IPS-NIHi7 (cell line): ENCODE measurements around the gene ZKSCAN4.

Source experiments
- DNase-seq: peaks from one replicate; pipeline ENCODE4 v3.0.0; 2012; ENCODE audit warnings: mixed read lengths; ENCODE audit errors: extremely low spot score

ZKSCAN4 gene

DNA sequence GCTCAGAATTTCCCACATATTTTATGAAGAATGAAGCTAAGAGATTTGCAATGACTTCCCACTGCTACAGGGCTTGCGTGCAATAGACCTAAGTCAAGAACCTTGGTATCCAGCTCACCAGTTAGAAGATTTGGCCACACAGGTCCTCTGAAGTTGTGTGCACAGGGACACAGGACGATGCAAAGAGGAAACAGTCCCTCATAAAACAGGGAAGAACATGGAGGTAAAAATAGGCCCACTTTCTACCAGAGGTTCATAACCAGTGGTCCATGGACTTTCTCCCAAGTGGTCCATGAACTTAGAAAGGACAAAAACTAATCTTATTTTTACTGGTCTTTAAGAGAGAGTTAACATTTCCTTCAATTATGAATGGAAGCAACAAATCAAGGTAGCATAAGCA, 1.3 kb downstream of the ZKSCAN4 start:
- DNase-seq = no peak

DNA sequence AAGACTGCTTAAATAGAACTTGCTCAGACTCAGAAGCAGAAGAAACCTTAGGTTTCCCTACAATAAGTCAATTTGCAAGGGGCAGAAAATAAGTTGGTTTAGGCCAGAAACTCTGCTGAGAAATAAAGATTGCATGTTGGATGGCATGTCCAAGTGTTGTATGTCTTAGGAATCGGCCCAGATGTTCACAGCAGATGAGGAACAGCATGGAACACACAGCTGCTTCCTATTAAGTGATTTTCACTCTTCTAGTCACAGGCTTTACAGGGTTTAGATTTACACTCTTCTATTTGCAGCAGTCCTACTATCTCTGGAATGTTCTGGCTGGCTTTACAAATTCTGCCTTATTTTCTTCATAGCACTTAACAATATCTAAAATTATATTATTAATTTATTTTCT, 3.2 kb downstream of the ZKSCAN4 start:
- DNase-seq = no peak

DNA sequence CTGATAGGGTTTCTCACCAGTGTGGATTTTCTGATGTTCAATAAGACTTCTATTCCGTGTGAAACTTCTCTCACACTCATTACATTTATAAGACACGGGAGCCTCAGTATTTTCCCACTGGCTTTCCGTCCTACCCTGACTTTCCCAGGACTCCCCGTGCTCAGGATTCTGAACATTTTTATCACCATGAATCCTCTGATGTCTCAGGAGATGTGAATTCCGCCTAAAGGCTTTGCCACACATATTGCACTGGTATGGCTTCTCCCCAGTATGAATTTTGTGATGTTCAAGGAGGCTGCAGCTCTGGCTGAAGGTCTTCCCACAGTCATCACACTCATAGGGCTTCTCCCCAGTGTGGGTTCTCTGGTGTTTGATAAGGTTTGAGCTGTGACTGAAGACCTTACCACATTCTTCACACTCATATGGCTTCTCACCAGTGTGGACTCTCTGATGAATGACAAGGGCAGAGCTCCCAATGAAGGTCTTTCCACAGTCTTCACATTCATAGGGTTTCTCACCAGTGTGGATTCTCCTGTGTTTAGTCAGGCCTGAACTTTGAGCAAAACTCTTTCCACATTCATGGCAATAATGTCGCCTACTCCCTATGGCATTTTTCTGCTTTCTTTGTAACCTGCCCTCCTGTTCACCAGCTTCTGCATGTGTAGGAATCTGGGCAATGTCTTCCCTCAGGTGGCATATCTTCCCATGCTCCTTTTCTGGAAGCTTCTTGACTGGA, 6.7 kb downstream of the ZKSCAN4 start:
- no peak for DNase-seq

DNA sequence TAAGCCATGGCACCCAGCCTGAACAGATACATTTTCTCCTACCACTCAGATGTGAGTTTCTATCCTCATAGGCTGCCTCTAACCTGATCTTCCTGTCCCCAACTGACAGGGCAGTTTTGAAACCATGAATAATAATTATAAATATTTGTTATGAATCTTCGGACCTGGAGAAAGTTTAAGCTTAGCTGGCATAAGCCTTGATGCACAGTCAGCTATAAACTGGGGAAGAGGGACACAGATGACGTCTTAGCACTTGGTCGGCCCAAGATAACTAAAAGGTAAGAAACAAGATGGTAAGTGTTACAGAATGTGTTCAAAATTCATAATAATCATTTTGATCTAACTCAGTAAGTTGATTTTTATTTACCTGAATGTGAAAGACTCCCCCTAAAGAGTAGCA, 8.1 kb downstream of the ZKSCAN4 start:
- no peak for DNase-seq

DNA sequence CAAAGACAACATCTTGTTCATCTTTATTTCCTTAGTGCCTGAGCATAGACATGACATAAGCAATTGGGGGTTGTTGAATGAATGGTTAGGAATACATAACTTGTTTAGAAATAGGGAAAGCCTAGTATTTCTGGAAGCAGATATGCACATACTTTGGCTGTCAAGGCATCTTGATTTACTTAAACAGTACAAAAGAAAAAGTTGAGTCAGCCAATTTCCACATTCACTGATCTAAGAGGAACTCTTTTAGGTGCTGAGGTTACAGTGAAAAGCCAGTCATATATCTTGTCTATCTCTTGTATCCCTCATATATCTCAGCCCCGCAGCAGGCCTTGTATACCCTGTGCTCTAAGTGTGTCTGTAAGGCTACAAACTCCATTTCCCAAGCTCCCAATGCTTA, 11.6 kb downstream of the ZKSCAN4 start:
- no peak for DNase-seq

DNA sequence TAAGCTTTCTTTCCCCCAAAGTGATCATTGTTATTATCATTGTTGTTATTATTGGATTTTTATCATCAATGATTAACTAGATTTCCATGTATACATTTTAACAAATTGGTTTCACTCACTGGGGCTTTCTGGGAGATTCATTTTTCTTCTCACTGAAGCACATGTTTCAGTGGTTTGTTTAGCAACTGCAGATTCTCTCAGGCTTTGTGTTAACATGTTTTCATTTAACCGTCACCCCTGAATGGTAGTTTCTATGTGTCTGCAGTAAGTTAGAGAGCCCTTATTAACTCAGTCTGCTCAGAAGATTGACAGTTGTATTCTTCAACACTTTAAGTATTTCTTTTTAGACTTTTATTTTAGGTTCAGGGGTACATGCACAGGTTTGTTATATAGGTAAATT, 12.4 kb downstream of the ZKSCAN4 start:
- no peak for DNase-seq

DNA sequence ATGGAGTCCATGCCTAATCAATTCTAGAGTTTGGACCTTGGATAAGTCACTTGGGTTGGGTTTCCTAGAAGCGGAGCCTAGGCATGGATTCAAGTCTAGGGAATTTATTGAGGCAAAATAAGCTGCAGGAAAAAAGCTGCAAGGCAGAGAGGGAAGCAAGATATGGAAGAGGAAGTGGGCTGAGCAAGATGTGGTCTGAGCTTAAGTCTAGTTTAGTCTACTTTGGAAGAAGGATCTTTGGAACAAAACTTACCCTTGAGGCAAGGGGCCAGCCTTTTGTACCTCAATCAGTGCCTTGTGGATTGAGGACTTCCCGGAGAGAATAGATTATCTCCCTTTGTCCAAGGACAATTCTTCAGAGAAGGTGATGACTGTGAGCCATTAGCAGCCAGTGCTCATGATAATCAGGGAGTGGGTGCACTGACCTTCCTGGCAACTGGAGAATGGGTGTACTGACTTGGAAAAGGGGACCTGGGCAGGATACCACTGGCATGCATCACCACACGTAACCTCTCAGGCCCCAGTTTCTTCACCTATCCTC, 16.1 kb downstream of the ZKSCAN4 start:
- DNase-seq = no peak

DNA sequence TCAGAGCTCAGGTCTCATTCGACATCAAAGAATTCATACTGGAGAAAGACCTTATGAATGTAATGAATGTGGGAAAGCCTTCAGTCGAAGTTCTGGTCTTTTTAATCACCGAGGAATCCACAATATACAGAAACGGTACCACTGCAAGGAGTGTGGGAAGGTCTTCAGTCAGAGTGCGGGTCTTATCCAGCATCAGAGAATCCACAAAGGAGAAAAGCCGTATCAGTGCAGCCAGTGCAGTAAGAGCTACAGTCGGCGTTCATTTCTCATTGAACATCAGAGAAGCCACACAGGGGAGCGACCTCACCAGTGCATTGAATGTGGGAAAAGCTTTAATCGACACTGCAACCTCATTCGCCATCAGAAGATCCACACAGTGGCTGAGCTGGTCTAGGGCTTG, 19.3 kb downstream of the ZKSCAN4 start:
- DNase-seq = no peak

DNA sequence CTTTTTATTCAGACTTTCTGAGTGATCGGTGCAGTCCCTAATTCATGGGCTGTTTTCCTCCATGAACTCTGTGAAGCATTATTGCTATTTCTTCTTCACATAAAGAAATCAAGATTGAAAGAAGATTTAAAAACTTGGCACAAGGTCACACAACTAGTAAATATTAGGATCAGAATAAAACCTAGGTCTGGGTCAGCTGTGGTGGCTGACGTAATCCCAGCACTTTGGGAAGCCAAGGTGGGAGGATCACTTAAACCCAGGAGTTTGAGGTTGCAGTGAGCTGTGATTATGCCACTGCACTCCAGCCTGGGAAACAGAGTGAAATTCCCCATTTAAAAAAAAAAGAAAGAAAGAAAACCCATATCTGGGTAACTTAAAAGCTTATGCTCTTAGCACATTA, 25.6 kb downstream of the ZKSCAN4 start:
- DNase-seq = no peak

DNA sequence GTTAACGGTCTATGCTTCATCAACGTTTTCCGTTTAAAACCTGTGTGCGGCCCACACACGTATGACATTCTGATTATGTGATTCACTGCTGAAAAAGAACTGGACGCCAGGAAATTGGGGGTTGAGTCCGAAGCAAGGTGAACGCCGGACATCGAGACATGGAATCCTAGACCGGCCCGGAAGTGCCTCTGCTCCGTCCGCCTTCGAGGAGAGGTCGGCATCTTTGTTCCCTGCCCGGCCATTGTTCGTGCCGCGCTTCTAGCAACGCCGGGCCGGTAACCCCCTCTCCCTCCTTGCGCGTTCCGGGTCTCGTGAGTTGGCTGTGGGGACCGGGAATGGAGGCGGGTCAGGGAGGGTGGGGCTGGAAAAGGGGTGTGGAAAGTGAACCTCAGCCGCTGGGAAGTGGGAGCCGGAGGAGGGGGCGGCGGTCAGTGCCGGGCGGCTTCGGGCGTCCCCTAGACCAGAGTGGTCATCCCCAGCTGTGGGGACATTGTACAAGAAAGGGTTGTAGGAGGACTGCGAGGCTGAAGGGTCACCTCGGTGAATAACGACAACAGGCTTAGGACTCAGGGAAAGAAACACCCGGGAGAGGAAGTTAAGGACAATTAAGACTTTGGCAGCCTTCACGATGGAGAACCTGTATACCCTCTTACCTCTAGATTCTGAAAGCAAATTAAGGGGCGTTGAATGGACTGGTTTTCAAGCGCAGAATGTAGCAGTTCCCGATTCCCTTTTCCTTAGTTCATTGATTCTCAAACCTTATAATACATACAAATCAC, 26.8 kb downstream of the ZKSCAN4 start, which contains the start of gene ZSCAN9:
ZSCAN9 (plus strand) TSS at position 220 of the 779 bp plus-strand sequence. CDS start 1,810 bp downstream, outside the sequence.
- peak; percentile 82 for DNase-seq

DNA sequence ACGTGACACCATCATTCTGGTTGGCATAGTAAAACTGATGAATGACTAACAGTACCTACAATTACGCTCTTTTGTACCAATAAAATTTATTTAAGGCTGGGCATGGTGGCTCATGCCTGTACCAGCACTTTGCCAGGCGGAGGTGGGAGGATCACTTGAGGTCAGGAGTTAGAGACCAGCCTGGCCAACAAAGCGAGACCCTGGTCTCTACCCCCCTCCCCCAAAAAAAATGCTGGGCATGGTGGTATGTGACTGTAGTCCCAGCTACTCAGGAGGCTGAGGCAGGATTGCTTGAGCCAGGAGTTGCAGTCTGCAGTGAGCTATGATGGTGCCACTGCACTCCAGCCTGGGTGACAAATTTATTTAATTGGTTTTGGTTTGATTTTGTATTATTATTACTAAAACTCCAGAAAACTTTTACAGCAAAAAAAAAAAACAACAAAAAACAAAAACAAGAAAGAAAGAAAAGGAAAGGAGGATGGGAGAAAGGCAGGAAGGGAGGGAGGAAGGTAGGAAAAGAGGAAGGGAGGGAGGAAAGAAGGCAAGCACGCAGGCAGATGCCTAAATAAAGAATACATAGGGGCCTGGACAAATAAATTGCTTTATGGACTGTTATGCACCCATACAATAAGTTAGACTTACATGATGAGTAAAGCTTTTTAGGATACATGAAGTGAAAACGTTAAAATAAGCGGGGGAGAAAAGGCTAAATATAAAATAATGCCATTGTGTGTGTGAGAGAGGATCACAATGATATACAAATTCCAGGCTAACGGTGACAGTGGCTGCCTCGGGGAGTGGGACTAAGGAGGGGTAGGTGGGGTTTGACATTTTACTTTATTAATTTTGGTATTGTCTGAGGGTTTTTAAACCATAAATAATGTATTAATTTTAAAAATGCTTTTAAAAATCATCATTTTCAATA, 27.7 kb downstream of the ZKSCAN4 start:
- DNase-seq = no peak

DNA sequence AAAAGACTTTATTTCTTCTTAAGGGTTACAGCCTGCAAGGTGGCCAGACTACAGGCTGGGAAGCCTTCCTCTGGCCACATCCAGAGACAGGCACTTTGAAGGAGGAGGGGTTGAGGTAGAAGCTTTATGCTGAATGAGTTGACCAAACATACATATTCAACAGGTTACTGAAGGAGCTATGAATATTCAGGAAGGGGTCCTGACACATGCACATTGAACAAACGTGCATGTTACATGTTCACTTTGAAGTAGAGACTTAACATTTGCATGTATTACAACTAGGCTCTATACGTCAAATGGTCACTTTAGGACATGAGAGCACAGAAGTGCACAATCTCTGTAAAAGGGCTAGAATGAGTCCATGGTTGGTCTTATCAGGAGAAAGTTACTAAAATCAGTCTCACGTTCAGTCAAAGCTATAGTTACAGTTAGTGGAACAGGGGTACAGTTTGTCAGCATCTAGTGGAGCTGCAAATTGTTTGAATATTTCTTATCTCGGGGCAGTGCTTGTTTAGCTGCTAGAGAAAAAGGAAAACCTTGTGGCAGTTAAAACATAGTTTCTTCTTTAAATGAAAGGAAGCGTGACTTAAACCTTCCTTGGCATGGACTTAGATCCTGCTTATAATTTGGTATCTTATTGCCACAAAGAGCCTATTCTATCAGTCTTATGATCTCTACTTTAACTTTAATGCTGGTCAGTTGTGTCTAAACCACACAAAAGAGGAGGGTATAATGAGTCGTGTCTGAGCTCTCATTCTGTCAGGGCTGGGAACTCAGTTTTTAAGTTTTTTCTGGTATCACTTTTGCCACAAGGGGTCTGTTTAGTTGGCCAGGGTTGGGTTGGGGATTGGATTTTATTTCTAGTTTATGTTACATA, 31.6 kb downstream of the ZKSCAN4 start:
- DNase-seq = no peak

DNA sequence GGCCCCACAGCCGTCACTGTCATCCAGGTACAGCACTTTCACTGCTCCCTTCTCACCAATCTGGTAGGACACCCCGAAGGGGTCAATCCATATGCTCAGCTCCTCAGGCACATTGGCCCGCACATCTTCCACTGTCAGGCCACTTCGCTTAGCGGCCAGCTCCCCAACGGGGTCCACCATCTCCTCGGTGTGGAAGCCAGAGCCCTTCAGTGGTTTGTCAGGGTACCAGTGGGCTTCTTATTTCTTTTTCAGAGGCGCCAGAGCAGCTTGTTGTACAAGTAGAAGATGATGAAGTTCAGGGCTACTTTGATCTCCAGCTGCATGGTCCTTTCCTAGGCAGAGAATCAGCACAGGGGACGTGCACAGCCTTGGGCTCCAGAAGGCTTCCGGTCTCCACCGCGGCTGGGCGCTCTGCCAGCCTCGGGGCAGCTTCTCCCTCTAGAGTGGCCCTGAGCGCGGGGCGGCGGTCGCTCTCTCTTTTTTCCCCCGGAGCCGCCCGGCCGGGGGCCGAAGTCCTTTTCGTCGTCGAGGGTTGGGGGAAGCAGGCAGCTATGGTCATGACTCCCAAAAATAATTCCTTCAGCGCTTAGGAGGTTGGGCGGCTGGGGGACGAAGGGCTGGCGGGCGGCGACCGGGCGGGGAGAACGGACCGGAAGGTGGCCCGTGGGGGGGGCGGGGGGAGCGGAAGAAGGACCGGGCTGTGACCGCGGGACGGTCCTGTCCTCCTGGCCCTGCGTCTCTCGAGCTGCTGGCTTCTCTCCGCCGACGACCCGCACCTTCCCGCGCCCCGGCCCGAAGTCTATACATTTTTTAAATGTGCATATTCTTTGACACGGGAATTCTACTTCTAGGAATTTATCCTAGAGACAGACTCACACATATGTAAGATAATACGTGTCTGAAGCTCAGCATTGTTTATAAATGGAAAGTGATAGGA, 33.5 kb downstream of the ZKSCAN4 start:
- peak; percentile 79 for DNase-seq

DNA sequence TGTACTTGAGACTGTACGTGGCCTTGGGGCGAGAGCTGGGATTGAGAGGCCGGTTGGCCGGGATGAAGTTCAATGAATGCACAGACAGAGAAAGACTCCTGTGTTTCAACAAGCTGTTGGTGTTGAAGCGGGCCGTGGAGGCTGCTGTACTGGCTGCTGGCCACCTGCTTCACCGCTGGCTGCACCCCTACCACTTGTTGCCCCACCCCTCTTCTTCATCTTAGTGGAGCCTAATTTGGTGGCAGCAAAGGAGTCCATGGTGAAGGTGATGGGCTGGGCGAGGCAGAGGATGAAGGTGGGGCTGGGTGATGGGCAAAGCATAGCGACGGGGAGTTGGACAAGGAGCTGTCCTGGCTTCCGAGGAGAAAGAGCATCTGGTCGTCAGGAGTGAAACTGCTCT, 34.2 kb downstream of the ZKSCAN4 start:
- DNase-seq = no peak

DNA sequence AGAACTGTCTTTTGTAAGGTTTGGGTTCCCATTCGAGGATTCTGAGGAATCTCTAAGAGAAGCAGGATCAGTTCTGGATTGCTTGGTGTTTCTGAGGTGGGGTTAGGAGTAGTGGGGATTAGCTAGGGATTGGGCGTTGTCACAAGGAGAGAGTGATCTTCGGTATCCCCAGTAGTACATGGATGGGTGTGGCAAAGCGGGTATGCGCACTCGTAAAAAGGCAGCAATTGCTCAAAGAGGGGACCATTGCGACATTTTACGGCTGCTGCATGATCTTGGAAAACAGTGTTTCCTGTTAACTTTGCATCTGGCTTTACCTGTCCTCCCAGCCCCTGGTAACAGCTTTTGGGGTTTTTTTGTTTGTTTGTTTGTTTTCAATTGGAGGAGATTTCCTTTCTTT, 36.6 kb downstream of the ZKSCAN4 start:
- no peak for DNase-seq

DNA sequence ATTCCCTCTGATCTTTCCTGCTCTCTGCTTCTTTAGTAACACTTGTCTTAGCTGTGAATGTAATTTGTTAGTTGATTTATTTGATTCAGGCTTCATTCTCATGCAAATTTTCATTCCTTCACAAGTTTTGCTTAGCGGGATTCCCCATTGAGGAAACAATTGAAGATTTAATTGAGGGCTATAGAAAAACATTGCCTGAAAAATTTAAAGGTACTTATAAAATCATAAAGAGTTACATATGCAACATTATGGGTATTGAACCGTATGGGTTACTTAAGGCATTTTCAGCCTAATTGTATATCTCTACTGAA, 38.9 kb downstream of the ZKSCAN4 start:
- DNase-seq = no peak

DNA sequence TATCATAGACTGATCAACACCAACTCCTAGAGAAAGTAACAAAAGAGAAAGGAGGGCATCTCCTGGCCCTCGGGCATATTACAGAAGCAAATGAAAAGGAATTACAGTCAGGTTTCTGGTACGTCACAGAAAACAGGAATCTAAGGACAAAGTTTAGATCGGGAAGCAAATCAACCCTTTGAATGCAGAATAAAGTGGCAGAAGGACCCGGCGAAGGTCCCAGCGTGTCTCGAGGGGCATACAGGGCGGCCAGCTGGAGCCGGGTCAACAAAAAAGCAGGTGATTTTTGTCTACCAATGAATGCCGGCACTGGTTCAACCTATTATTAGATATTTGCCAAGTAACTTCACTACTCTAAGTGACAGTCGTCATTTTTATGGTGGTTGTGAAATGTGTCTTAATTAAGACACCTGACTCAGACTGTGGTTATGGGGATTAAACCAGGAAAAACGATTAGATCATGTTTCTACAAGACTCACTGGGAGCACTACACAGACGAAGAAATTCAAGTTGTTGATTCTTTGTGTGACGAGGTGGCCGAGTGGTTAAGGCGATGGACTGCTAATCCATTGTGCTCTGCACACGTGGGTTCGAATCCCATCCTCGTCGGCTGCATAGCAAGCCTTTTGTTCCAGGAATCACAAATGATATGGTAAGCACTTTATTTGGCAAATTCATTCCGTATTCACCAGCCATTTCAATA, 39.4 kb downstream of the ZKSCAN4 start:
- DNase-seq = peak; percentile 58

DNA sequence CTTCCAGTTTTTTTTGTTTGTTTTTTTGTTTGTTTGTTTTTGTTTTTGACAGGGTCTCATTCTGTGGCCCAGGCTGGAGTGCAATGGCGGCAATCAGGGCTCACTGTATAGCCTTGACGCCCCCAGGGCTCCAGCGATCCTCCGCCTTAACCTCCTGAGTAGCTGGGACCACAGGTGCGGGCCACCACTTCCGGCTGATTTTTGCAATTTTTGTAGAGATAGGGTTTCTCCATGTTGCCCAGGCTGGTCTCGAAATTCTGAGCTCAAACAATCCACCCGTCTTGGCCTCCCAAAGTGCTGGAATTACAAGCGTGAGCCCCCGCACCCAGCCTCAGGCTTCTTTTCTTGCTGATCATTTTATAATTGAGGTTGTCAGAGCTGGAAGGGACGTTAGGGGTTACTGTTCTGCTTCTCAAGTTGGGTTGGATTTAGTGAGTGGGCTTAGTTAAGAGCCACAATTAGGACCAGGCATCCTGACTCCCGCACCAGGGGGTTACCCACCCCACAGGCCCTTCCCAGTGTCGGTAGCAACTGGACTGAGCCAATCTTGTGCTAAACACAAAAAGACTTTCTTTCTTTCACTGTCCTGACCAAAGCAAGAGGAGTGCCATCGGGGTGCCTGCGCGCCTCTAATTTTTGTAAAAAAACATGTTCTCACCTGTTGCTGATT, 40.1 kb downstream of the ZKSCAN4 start:
- DNase-seq = peak; percentile 14
